Tibial nerve (tissue), 4 donors: ENCODE results near the gene OR6C75. TPM values are rescaled to one million over a fixed set of nuclear protein-coding genes. Genes with fewer than 3 reads are reported as not detected.

Source experiments
- DNase-seq, 2 donors: peaks; one replicate each; pipeline ENCODE4 v3.0.0-alpha.2; 2019; ENCODE audit warnings: low spot score in 2 of 2
- H3K27ac ChIP-seq, 4 donors: fragments of 200-600 bp; sonication (generic) in 3 of 4; one replicate each; pipeline ENCODE4 v1.5.1; 2017 to 2019; ENCODE audit warnings: mild to moderate bottlenecking in 1 of 4
- H3K27me3 ChIP-seq, 2 donors: fragments of 200-600 bp; sonication (generic) in 1 of 2; one replicate each; pipeline versions ENCODE4 v1.5.1 to v1.6.0; 2017 to 2019
- H3K36me3 ChIP-seq, 3 donors: fragments of 200-600 bp; sonication (generic); one replicate each; pipeline ENCODE4 v1.5.1; 2018 to 2019
- H3K4me1 ChIP-seq, 4 donors: fragments of 200-600 bp; sonication (generic) in 3 of 4; one replicate each; pipeline ENCODE4 v1.5.1; 2017 to 2019
- H3K4me3 ChIP-seq, 4 donors: fragments of 200-600 bp; sonication (generic) in 3 of 4; one replicate each; pipeline ENCODE4 v1.5.1; 2017 to 2019; ENCODE audit warnings: mild to moderate bottlenecking in 1 of 4, moderate library complexity in 1 of 4
- H3K9me3 ChIP-seq, 4 donors: fragments of 200-600 bp; sonication (generic) in 3 of 4; one replicate each; pipeline ENCODE4 v1.5.1; 2017 to 2019
- EP300 ChIP-seq, 2 donors: sonication (generic); formaldehyde crosslinking; IDR thresholded peaks; one replicate each; pipeline ENCODE4 v1.6.1; 2017; ENCODE audit warnings: antibody characterized with exemption in 2 of 2, mild to moderate bottlenecking in 1 of 2
- POLR2A ChIP-seq, 2 donors: fragments of 450-650 bp; IDR thresholded peaks; one replicate each; pipeline ENCODE4 v1.6.1; 2017; ENCODE audit warnings: antibody characterized with exemption in 2 of 2, mild to moderate bottlenecking in 2 of 2, moderate library complexity in 2 of 2
- WGBS, 2 donors: methylation state at CpG; one replicate each; pipeline ENCODE4 v1.1.5; 2018; 5-methylcytosine and 5-hydroxymethylcytosine counted together
- total RNA-seq, 4 donors: library from RNA; depleted of rRNA; stranded (reverse); fragments of >200 nt; gene quantifications; one replicate each; pipeline ENCODE4 v1.1.0, GENCODE V29; 2016
- TF ChIP-seq, protein P1 (sequence below), 5 experiments: fragments of 200-600 bp in 3 of 5; fragments of 450-650 bp in 2 of 5; sonication (generic) in 3 of 5; IDR thresholded peaks; one replicate each; pipeline ENCODE4 v1.5.1; 2016 to 2019; ENCODE audit warnings: antibody characterized with exemption in 5 of 5, mild to moderate bottlenecking in 3 of 5, moderate library complexity in 2 of 5

The OR6C75 gene
- total RNA-seq, 4 donors from 2014 or later: not detected

DNA sequence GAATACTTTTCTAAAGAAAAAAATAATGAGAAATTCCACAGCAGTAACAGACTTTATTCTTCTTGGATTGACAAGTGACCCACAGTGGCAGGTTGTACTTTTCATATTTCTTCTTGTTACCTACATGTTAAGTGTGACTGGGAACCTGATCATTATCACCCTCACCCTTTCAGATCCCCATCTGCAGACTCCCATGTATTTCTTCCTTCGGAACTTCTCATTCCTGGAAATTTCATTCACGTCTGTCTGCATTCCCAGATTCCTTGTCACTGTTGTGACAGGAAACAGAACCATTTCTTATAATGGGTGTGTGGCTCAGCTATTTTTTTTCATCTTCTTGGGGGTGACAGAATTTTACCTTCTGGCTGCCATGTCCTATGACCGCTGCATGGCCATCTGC, 2.3 kb downstream of the OR6C75 start:
- H3K36me3 ChIP-seq: no peaks in the 10 kb centered on the region
- no peak for DNase-seq
- TF ChIP-seq POLR2A (IDR thresholded peaks at IDR 0.05) (no peak), EP300 (IDR thresholded peaks at IDR 0.05) (no peak)
- TF ChIP-seq, protein P1, sequence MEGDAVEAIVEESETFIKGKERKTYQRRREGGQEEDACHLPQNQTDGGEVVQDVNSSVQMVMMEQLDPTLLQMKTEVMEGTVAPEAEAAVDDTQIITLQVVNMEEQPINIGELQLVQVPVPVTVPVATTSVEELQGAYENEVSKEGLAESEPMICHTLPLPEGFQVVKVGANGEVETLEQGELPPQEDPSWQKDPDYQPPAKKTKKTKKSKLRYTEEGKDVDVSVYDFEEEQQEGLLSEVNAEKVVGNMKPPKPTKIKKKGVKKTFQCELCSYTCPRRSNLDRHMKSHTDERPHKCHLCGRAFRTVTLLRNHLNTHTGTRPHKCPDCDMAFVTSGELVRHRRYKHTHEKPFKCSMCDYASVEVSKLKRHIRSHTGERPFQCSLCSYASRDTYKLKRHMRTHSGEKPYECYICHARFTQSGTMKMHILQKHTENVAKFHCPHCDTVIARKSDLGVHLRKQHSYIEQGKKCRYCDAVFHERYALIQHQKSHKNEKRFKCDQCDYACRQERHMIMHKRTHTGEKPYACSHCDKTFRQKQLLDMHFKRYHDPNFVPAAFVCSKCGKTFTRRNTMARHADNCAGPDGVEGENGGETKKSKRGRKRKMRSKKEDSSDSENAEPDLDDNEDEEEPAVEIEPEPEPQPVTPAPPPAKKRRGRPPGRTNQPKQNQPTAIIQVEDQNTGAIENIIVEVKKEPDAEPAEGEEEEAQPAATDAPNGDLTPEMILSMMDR (IDR thresholded peaks at IDR 0.05): no peak
- H3K9me3 ChIP-seq: no peaks in the 10 kb centered on the region
- 70 to 78% methylated on average over 3 of the region's 3 CpGs for WGBS, 2 donors
- no peaks in the 10 kb centered on the region for H3K4me1 ChIP-seq
- H3K27me3 ChIP-seq: no peaks in the 10 kb centered on the region
- no peak overlapping the region for H3K27ac ChIP-seq
- no peak overlapping the region for H3K4me3 ChIP-seq

DNA sequence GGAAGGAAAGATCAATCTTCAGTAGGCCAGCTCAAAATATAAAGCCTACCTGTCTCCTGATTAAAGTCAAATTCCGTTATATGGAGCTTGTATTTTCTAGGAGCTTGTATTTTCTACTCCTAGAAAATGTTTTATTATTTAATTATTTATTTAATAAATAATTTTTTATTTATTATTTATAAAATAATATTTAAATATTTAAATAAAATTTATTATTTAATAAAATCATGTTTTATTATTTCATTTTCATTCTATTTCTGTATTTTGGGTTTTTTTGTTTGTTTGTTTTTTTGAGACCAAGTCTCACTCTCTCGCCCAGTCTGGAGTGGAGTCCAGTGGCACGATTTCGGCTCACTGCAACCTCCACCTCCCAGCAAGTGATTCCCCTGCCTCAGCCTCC, 9.7 kb downstream of the OR6C75 start:
- DNase-seq: no peak
- 71 to 73% methylated on average over 4 of the region's 4 CpGs for WGBS, 2 donors

DNA sequence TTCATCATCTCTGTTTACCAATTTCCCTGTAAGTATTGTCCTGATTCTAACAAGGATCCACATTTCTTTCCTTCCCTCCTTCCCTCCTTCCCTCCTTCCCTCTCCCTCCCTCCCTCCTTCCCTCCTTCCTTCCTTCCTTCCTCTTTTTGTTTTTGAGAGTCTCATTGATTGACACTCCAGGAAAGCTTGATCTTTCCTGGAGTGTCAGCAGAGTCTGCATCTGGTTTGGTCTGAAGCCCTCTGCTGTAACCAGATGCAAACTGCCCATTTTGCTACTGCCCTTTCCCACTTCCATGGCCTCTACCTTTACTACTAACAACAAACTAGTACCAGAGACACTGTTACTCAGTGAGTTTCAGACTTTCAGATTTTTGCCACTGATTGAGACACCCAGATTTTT, 23.1 kb downstream of the OR6C75 start:
- H3K27me3 ChIP-seq: no peaks in the 10 kb centered on the region
- no peaks in the 10 kb centered on the region for H3K36me3 ChIP-seq
- no peak overlapping the region for H3K27ac ChIP-seq
- H3K4me3 ChIP-seq: no peak overlapping the region
- TF ChIP-seq POLR2A (IDR thresholded peaks at IDR 0.05) (no peak), EP300 (IDR thresholded peaks at IDR 0.05) (no peak)
- TF ChIP-seq, protein P1 (IDR thresholded peaks at IDR 0.05): no peak
- no peaks in the 10 kb centered on the region for H3K4me1 ChIP-seq
- no peak for DNase-seq
- H3K9me3 ChIP-seq: no peaks in the 10 kb centered on the region

More for the DNA sequence above, 9.7 kb downstream of the OR6C75 start:
- TF ChIP-seq POLR2A (IDR thresholded peaks at IDR 0.05) (no peak), EP300 (IDR thresholded peaks at IDR 0.05) (no peak)
- TF ChIP-seq, protein P1 (IDR thresholded peaks at IDR 0.05): no peak
- Histone ChIP-seq H3K4me3 (no peak overlapping the region), H3K36me3 (no peaks in the 10 kb centered on the region), H3K27me3 (no peaks in the 10 kb centered on the region), H3K9me3 (no peaks in the 10 kb centered on the region), H3K4me1 (no peaks in the 10 kb centered on the region), H3K27ac (no peak overlapping the region)

DNA sequence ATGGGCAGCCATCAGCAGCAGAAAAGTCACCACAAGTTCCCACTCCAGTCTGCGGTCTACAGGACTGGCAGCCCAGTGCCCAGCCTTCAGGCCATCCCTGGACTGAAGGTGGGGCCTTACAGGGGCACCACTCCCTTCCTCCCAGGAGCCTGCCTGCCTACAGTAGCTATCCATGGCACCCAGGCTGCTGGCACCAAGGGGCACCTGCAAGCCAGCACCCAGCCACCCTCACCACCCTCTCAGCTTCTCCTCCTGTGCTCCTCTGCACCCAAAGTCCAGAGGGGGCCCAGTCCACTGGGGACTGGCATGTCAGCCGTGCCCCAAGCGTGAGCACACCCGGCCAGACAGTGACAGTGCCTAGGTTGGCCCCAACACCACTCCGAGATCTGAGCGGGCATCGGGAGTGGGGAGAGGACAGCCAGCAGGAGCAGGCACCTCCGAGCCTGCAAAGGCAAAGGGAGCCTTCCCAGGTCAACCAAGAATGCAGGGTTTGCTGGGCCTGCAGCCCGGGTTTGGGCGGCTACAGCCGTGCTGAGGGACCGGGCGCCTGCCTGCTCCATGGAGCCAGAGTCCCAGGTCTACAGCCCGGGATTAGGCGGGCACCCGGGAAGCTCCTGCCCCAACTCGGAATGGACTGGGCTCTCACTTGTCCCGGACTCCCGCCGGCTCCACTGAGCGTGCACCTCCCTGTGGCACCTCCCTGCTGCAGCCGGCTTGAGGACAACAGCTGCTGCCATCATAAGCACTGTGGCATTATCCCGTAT, 29.4 kb downstream of the OR6C75 start:
- H3K4me3 ChIP-seq: no peak overlapping the region
- no peaks in the 10 kb centered on the region for H3K36me3 ChIP-seq
- TF ChIP-seq EP300 (IDR thresholded peaks at IDR 0.05) (no peak), POLR2A (IDR thresholded peaks at IDR 0.05) (no peak)
- TF ChIP-seq, protein P1 (IDR thresholded peaks at IDR 0.05): no peak
- H3K9me3 ChIP-seq: no peaks in the 10 kb centered on the region
- 87 to 88% methylated on average over 17 to 23 of the region's 23 CpGs for WGBS, 2 donors
- no peak overlapping the region for H3K27ac ChIP-seq
- H3K4me1 ChIP-seq: no peaks in the 10 kb centered on the region
- no peak for DNase-seq
- H3K27me3 ChIP-seq: no peaks in the 10 kb centered on the region

DNA sequence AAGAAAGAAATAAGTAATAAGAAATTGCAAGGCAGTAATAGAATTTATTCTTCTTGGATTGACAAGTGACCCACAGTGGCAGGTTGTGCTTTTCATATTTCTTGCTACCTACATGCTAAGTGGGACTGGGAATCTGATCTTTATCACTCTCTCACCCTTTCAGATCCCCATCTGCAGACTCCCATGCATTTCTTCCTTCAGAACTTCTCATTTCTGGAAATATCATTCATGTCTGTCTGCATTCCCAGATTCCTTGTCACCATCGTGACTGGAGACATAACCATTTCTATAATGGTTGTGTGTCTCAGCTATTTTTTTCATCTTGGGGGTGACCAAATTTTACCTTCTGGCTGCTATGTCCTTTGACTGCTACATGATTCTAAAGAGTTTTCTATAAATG, 33.6 kb downstream of the OR6C75 start:
- no peak for TF ChIP-seq POLR2A (IDR thresholded peaks at IDR 0.05)
- TF ChIP-seq, protein P1 (IDR thresholded peaks at IDR 0.05): no peak
- Histone ChIP-seq H3K4me1 (no peaks in the 10 kb centered on the region), H3K27ac (no peak overlapping the region), H3K36me3 (no peaks in the 10 kb centered on the region), H3K27me3 (no peaks in the 10 kb centered on the region), H3K9me3 (no peaks in the 10 kb centered on the region), H3K4me3 (no peak overlapping the region)
- no peak for DNase-seq
- WGBS, 2 donors: 53 to 58% methylated on average over 1 of the region's 1 CpG
